LNCAP (cell line): Measurements from ENCODE around the gene CHD9NB.

ENCODE experiments used
- CTCF ChIP-seq: fragments of 450-650 bp; IDR thresholded peaks from 2 replicates; pipeline ENCODE4 v1.5.1; 2017; ENCODE audit warnings: mild to moderate bottlenecking

Gene CHD9NB

GRCh38 chr16:53094013-53094630 lies 41.4 kb upstream of the CHD9NB start:
- TF ChIP-seq CTCF: no peak

- no peak for TF ChIP-seq CTCF
Measured at GRCh38 chr16:53093162-53093744, 40.6 kb upstream of the CHD9NB start.

GRCh38 chr16:53092284-53092683 lies 39.6 kb upstream of the CHD9NB start:
- no peak for TF ChIP-seq CTCF

DNA sequence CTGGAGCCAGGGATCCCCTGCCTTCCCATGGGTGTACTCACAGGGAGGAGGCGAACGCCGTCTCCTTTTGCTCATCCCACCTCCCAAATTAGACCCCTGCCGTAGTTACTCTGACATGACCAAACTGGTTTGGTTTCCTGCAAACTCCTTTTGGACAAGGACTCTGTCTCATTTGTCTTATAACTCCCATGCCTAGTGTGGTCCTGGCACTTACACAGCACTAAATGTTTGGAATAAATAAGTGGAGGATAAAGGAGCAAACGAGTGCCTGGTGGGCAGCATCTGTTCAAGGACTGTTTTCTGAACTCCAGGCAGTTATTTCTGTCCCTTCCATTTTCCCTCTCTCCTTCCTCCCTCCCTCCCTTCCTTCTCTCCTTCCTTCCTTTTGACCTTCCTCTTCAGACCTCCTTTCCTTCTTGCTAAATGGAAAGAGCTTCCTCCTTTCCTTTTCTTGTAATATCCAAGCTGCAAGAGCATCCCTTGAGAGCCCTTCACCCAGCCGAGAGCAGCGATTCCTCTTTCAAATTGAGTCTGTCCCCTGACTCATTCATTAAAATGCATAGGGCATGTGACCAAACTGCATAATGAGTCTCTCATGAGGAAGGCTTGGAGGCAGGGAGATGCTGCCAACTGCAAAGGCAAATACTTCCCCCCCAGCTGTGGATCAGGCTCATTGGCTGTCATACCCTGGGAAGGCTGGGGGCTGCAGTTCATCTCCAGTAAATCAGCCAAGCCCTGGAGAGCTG lies 38.9 kb upstream of the CHD9NB start:
- no peak for TF ChIP-seq CTCF

GRCh38 chr16:53090591-53091411 lies 38.1 kb upstream of the CHD9NB start:
- no peak for TF ChIP-seq CTCF

DNA sequence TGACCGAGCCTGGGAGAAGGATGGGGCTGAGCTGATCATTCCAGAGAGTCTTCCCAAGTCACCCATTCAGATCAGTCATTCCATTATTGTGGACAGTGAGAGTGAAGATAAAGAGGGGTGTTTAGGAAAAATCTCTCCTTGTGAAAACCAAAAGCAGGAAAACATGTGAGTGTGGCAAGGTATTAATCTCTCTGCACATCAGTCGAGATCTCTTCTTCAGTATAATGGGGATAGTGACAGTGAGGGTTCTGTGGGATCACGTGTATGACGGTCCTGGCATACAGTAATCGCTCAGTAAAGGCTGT lies 37.5 kb upstream of the CHD9NB start:
- TF ChIP-seq CTCF: no peak

- TF ChIP-seq CTCF: no peak
Measured at GRCh38 chr16:53089434-53090285, 37.0 kb upstream of the CHD9NB start.
